Measurements from ENCODE around the gene INF2.

INF2 gene

GRCh38 chr14:104695660-104696000, 6.2 kb downstream of the INF2 start:
- H3K27ac ChIP-seq, result no peak overlapping the region
- no peak for TF ChIP-seq CTCF (conservative IDR thresholded peaks at IDR 0.05)

- H3K27ac ChIP-seq, result no peak overlapping the region
- no peak for TF ChIP-seq CTCF (conservative IDR thresholded peaks at IDR 0.05)
Observed at GRCh38 chr14:104696671-104697316, 7.4 kb downstream of the INF2 start.

GRCh38 chr14:104697317-104697703, 7.9 kb downstream of the INF2 start:
- no peak for TF ChIP-seq CTCF (conservative IDR thresholded peaks at IDR 0.05)
- H3K27ac ChIP-seq, result no peak overlapping the region

- no peak overlapping the region for H3K27ac ChIP-seq
- TF ChIP-seq CTCF (conservative IDR thresholded peaks at IDR 0.05), result no peak
Observed at GRCh38 chr14:104697892-104698583, 8.6 kb downstream of the INF2 start.

GRCh38 chr14:104698688-104699425, 9.4 kb downstream of the INF2 start:
- TF ChIP-seq CTCF (conservative IDR thresholded peaks at IDR 0.05), result no peak
- no peak overlapping the region for H3K27ac ChIP-seq

GRCh38 chr14:104699426-104699748, 10.0 kb downstream of the INF2 start:
- no peak overlapping the region for H3K27ac ChIP-seq
- no peak for TF ChIP-seq CTCF (conservative IDR thresholded peaks at IDR 0.05)

- TF ChIP-seq CTCF (conservative IDR thresholded peaks at IDR 0.05), result no peak
- H3K27ac ChIP-seq, result no peak overlapping the region
Observed at GRCh38 chr14:104700225-104700651, 10.8 kb downstream of the INF2 start.

All from VCaP (cell line).